Measurements from ENCODE around the gene DAB2.

DAB2 gene

DNA sequence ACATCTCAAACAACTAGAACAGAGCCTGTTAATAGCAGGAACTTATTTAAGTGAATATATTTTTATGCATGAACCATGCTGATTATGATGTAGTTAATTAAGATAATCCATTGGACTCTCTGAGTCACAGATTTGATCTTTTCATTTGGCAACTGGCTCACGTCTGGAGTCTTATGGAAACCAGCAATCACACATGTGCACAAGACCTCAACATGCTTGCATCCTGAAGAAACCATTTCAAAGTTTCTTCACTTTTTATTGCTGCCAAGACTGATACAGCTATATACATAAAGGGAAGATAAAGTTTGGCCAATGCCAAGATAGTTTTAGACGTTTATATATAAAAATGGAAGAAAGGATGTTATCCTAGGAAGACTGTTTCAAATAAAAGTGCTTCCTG lies 47.2 kb downstream of the DAB2 start:
- DNase-seq: no peak

DNA sequence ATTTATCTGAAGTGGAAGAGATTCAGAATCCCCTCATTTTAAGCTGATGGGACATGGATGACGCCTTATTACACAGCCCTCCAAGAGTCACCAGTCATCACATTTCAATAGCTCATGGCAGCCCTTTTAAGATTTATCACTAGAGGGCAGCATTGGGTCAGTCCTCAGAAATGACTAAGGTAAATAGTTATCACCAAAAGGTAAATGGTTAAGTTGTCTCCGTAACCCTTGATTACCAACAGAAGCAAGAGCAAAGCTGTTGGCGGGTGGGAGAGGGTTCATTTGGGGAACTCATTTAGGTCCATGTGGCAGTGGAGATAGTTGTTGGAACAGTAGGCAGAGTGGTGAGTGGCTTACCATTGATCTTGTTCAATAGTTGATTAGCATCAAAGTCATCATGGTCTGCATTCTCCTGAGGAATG lies 48.5 kb downstream of the DAB2 start:
- no peak for DNase-seq

DNA sequence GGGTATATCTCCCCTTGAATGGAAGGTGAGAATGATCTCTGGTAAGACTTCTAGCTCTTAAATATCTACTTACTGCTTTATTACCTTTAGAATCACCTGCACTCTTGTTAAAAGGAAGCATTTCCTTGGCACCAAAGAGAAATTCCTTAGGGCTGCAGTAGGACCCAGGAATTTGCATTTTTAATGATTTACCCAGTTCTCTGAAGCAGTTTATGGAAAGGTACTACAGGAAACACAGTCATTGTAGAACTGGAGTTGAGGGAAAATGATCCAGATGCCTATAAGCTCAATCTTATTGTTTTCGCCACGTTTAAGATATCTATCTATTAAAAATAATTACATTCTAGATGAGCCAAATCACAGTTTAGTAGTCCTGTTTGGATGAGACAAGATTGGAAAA lies 51.0 kb downstream of the DAB2 start:
- no peak for DNase-seq

DNA sequence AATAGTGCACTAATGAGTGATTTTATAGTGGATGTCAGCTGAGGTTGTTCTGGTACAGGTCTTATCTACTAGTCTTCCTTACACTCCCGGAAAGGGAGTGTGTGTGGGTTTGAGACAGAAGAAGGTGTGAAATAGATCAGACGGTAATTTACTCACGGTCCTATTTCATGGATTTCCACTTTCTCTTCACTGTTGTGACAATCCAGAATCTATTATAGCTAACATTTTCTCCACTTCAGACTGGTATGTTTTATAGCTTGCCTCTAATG lies 53.5 kb downstream of the DAB2 start:
- no peak for DNase-seq

DNA sequence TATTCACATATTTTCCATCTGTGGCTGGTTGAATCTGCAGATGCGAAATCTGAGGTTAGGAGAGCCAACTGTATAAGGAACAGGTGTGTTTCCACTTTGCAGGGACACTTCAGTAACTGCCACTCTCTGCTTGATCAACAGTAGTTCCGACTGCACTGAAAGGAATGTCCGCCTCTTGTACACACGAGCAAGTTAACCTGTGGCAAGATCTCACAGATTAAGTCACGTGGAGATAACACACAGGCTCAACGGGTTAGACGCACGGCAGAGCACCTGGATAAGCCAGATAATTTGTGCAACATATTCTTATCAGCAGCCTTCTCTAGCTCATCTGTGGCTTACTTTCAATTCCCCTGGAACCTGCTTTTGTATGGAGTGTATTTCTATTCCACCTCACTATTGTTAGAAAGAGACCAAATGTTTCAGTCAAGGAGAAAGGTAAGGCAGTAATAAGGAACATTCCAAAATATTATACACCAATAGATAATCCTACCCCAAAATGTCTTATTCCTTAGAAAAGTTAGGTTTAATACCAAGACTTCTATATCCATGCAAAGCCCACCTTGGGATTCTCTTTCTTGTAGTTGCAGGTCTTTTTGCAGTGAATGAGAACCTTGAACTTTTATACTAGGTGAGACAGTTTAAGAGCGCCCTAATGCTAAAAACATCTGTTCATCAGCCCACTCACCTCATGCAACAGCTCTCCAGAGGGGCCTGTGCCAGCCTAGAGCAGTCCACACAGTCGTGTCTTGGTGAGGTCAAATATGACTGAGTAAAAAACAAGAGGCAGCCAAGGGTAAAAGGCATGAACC lies 54.0 kb downstream of the DAB2 start:
- no peak for DNase-seq

DNA sequence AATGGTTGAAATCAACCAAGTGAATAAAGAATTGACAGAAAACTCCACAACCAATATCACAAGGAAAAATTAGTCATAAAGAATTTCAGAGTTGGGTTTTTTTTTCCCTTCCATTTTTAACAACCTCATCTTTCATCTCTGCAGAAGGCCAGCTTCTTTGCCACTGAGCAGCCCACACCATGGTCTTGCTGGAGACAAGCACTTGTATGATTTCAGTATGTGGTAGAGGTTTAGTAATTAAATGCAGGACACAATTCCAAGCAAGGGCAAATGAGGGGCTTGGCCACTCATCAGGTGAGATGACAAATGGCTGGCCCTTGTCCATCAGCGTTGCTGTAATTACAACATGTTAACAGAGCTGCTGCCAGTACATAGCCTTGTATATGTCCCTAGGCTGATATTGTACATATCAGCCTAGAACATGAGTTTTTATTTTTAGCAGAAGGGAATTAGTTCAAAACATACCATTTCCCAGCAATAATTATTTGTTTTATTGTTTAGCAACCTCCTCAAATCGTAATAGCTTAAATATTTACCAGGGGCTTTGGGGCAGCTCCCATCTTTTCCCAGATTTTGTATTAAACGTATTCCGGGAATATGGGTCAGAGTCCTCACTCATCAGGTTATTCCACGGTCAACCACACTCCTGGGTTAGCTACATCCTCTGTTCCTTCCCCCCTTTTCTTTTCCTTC lies 55.5 kb downstream of the DAB2 start:
- DNase-seq: no peak

DNA sequence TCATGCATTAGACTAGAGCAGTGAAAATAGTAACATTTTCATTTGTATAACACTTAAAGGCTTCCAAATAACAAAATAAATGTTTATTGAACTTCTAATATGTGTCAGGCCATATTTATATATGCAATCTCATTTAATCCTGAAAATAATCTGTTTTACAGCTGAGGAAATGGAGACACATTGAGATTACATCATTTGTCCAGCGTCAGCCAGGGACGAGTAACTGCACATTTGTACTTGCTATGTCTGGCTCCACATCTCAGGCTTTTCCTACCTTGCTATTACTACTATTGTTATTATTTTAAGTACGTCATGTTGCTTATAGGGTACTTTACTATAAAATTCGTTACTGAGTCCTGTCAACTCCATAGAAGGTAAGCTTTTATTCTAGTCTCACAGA lies 56.7 kb downstream of the DAB2 start:
- DNase-seq: no peak

DNA sequence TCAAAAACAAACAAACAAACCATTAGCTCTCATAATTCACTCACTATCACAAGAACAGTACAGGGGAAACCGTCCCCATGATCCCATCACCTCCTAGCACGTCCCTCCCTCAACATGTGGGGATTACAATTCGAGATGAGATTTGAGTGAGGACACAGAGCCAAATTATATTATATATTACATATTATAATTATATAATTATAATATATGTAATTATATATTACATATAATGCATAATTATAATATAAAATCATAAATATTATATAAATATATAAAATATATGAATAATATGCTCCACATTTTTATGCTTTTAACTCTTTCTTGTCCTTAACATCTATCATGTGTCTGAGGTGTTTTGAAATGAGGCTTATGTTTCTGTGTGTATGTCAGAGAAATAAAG lies 57.1 kb downstream of the DAB2 start:
- DNase-seq: no peak

DNA sequence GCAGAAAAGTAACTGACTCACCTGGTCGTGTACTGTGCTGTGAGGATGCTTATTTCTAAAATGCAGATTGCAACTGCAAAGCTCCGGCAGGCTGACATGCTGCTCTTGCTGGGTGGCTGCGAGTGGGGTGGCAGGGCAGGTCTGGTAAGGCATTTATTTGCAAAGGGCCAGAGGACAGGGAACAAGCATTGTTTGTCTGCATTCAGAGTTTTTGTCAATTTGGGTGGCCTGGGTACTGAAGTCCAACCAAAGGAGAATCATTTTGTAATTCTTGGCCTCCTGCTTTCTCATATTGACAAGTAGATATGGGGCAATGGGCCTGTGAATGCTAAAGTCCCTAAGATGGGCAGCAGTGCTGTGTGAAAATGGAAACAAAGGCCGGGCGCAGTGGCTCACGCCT lies 60.4 kb downstream of the DAB2 start, which contains the start of gene C9:
Gene C9, minus strand, starts transcription at position 129 of the 400 bp plus-strand sequence. Its CDS starts 31 bp downstream, at position 98.
- DNase-seq: no peak

DNA sequence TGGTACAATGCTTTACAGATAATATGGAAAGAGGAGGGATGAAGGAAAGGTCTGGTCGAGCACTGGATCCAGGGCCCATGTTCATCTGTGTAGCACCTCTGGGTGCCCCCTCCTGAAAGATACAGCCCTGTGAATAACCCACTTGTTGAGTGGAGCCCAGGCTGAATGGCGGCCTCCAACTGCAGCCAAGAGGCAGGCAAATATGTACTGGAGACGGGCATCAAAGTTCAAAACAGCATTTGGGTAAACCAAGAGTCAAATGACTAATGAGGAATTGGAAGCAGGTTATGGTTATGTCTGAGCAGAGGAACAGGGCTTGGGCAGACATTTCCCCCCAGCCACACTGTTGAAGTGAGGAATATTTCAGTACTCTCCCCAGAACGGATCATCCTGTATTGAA lies 61.6 kb downstream of the DAB2 start:
- DNase-seq: no peak

DNA sequence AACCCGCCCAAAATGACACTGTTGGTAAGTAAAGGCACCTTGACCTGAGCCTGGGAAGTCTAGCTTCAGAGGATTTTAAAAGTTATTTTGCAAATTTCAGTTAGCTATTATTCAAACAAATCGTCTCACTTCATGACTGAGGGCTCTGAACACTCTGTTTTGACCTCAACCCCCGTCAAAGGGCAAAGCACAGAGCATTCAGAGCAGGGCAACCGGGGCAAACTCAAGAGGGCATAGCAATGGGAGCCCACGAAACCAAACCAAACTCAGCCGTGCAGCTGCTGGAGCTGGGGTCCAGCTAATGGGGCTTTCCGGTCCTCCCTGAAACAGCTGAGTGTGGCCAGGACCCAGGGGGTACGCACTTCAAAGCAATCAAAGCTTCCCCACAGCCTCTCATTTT lies 62.1 kb downstream of the DAB2 start:
- DNase-seq: no peak

DNA sequence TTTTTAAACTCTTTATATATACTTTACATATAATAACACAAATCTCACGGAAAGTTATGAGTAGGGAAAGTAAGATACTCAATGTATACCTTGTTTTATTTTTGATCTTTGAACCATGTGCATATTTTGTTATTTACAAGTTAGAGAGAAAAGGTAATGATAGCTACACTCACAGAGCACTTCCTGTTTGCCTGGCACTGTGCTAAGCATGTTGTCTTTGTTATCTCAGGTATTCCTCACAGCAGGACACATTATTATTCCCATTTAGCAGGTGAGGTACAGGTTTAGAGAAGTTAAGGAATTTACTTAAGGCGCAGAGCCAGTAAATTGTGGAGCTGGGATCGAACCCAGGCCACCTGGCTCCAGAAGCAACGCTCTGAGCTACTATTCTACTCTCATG lies 63.5 kb downstream of the DAB2 start:
- DNase-seq: no peak

DNA sequence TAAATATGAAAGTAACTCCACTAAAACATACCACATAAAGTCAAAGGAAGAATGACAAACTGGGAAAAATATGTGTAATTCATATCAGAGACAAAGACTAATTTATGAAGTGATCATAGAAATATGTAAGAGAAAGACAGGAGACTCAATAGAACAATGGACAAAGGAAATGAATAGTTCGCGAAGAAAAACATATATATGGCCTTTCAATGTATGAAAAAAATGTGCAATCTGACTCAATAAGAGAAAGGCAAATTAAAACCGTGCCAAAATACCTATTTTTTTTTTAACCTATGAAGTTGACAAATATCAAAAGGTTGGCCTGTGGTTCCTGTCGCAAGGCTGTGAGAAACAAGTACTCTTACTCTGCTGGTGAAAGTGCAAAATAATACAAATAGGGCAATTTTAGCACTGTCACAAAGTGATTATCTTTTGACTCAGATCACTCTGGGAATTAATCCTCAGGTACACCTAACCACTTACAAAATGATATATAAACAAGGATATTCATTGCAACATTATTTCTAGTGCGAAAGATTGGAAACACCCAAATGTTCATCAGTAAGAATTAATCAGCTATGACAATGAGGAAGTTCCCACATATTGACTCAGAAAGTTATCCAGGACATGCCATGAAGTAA lies 64.2 kb downstream of the DAB2 start:
- no peak for DNase-seq

DNA sequence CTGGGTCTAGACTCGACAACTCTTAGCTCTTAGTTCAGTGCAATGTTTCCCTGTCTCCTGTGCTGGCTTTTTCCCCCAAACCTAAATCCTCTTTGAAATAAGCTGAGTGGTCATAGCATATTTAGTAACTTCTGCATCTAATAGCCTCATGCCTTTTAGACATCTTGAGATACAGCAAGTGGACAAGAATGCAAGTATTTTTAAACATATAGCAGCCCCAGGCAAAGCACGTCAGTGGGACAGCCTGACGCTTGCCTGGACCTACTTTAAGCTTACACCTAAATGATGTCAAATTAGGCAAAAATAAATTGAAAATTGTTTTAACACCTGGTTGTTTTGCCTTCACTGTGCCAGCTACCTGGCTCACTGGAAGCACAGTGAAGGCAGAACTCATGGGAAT lies 68.5 kb downstream of the DAB2 start:
- no peak for DNase-seq

DNA sequence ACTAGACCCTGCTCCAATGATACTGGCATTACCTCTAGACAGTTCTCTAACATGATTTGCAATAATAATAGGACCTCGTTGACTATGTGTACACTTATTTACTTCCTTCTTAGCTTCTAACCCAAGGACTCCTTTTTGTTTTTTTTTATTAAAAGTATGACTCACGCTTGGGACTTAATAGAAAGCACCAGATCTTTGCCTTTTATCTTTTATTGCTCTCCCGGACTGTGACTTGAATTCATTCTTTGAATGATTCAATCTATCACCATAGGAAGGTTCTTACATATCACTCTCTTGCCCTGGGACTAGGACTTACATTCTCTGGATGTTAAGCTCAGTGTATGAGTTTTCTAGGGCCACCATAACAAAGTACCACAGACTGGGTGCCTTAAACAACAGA lies 69.5 kb downstream of the DAB2 start:
- DNase-seq: no peak

DNA sequence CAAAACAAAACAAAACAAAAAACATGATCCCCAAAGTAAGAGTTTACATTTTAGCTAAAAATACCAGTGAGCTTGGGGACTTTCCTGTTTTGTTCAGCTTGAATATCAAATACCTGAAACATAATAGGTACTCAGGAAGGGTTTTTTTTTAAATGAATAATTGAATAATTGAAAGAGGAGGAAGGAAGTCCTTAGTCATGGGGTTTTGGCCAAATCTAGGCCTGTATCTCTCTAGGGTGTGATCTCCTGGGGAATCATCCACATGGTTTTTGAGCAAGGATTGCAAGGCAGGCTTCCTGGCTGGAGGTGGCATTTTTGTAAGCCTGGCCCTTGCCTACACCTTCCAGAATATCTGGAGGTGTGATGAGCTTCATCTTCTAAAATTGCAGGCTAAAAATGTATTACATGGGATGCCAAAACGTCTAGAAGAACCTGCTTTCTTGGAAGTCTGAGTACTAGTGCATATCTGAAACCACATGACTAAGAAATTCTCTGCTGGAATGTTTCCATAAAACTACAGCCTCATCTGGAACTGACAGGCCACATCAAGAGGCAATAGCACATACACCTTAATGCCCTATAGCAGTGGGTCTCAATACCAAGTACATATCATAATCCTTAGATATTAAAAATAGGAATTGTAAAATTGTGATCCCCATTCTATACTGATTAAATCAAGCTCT lies 70.9 kb downstream of the DAB2 start:
- DNase-seq: peak; percentile 11

DNA sequence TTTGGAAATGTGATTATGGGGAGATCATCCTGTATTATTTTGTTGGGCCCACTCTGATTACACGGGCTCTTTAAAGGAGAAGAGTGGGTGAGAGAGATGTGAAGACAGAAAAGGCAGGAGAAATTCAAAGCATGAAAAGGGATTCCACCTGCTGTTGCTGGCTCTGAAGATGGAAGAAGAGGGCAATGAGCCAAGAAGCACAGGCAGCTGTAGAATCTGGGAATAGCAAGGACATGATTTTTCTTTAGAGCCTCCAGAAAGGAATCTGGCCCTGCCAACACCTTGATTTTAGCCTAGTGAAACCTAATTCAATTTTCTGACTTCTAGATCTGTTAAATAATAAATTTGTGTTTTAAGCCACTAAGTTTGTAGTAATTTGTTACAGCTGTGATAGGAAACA lies 71.8 kb downstream of the DAB2 start:
- DNase-seq: no peak

DNA sequence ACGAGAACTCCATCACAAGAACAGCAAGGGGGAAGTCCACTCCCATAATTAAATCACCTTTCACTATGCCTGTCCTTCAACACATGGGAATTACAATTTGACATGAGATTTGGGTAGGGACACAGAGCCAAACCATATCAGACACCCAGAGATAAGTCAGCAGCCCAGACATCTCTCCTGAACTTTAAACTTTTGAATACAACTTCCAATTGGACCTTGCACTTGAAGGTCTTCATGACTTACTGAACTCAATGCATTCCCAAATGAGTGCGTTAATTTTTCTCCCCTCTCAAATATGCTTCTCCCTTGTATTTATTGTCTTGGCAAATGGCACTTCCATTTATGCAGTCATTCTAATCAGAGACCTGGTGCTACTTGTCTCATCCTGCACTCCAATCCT lies 72.6 kb downstream of the DAB2 start:
- no peak for DNase-seq

DNA sequence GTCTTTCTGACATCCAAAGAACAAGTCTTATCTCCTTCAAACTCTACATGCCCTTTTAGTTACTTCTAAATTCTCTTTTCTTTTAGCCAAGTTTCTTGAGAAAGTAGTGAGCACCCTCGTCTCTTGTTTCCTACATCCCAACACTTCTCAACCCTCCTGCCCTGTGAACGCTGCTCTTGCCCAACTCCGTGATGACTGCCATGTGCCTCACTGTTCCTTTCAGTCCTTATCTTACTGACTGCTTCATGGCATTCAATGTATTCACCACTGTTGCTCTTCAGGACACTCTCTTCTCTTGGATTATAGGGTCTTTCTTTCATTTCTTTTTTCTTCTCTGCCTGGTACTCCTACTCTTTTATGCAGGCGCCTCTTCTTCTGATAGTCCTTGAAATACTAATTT lies 75.3 kb downstream of the DAB2 start:
- DNase-seq: no peak

DNA sequence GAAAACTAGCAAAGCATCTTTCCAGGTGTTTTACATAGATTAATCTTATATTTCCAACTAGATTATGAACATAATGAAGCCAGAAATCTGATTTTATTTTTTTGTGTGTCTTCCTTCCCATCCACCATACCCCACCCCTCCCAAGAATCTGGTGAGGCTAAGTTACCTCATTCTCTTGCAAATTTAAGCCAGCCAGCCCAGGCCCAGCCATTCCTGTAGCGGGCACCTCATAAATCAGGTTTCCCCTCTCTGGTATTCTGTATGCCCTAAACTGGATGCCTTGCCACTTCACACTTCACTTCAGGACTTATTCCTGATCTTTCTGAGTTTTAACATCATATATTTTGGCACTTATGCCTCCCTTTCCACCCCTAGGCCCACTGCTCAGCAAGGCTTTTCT lies 82.3 kb downstream of the DAB2 start:
- DNase-seq: no peak

DNA sequence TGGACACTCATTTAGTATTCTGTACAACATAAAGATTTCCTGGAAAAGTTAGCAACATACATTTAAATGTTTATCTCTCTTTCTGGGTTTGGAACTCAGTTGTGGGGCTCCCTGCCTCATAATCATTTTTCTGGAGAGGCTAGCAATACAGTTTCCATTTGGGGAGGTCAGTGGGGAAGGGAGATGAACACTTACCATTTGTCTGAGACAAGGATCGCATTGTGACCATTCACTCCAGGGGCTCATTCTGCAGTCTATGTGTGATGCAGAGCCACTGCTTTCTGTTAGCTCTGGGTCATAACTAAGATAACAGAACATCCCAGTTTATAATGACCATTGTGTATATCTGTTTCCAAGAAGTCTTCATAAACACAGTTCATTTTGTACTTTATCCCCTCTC lies 82.9 kb downstream of the DAB2 start:
- DNase-seq: no peak

DNA sequence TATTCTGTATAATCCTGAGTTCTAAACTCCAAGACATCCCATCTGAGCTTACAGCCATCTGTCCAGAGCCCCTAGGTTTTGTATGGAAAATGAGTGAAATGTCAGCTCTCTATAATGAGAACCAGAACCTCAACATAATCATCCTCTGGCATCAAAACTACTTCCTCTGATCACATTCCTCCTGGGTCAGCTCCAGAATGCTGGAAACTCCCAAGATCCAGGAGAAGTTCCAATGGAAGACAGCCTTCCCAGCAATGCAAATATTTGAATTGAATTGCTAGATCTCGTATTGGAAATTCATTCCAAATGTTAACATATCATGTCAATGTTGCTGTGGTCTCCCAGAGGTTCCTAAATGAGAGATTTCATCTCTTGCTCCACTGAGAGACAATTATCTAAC lies 84.3 kb downstream of the DAB2 start:
- DNase-seq: no peak

DNA sequence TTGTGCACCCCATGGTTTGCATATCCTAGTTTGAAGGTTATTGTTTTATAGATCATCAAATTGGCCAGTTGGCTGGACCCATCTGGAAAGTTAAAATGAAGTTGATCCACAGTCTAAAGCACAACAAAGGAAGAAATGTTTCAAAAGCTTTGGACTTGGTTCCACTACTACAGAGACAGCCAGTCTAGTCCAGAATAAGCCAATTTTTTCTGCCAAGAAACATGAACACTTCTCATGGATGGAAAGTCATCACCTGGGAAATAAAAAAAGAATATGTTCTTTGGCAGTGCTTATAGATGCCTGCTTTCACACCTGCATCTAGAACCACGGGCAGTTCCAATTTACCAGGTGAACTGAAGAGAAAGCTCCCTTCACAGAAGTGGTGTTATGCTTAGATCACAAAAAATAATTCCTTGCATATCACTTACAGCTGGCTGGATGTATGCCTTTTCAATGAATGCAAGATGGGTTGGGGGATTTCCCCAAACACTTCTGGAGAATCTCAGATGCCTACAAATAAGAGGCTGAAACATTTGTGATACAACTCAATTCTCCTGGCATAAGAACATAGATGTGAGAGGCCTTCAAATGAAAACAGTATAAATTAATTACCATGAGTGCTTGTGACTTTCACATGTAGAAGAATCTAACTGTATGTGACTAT lies 87.4 kb downstream of the DAB2 start:
- DNase-seq: no peak

Measured in NCI-H226 (cell line).